ENCODE data around the gene FAT2. TPM values are rescaled to one million over a fixed set of nuclear protein-coding genes. Genes with fewer than 3 reads are reported as not detected.

Gene FAT2
- polyA plus RNA-seq, 2 of the 4 experiments (the other 2 are of a cell fraction) = 0.03 TPM; not detected in 1

DNA sequence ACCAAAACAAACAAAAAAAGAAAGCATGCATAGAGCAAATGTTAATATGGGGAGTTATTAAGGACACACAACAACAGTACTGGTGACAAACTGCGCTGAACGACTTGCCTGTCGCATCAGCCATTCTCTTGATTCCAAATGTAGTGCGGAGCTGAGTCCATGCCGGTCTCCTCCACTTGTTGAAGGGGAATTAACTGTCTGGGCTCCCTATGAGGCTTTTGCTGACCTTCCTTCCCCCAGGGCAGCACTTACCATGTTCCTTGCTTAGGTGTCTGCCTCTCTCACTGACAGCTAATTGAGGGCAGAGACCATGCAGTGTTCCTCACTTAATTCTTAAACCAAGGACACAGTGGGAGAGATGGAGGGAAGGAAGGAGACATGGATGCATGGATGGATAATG lies 40.8 kb upstream of the FAT2 start:
- H3K9me3 ChIP-seq = 0 out of 3 replicates have a peak, but pooled peaks cover 4% of the 10 kb centered on the region
- no peak overlapping the region for H3K4me2 ChIP-seq
- FAIRE-seq (no peak), DNase-seq (ENCODE audit: low read depth in 1 of 2, low spot score in 1 of 2) (no peak), ATAC-seq (no peak)
- POLR2A ChIA-PET = no interaction called here
- CTCF ChIA-PET = interaction anchor here (1.3 kb wide), 1 partner anchor 186 kb away, joined by 3 read pairs; no protein-coding TSS in a partner anchor
- no peak overlapping the region for H3K27ac ChIP-seq
- TF ChIP-seq NFE2L2 (conservative IDR thresholded peaks at IDR 0.05; ENCODE audit: low read length) (no peak), CEBPB (IDR thresholded peaks at IDR 0.05) (no peak), GATA3 (IDR thresholded peaks at IDR 0.05; ENCODE audit: borderline replicate concordance) (no peak), POLR2A (IDR thresholded peaks at IDR 0.05; ENCODE audit: low read length) (no peak), RAD21 (conservative IDR thresholded peaks at IDR 0.05 in 1 of 2, IDR thresholded peaks at IDR 0.05 in 1 of 2) (no peak), JUNB (IDR thresholded peaks at IDR 0.05) (no peak), CHD4 (IDR thresholded peaks at IDR 0.05; ENCODE audit: borderline replicate concordance) (no peak), CTCF (IDR thresholded peaks at IDR 0.05) (no peak), FOSL2 (IDR thresholded peaks at IDR 0.05) (no peak), FOSL2 (CRISPR knock-in tag; IDR thresholded peaks at IDR 0.05) (no peak), NR3C1 (IDR thresholded peaks at IDR 0.05) (no peak), MAFK (IDR thresholded peaks at IDR 0.05; ENCODE audit: partially characterized antibody) (no peak), SMC3 (IDR thresholded peaks at IDR 0.05) (no peak), RFX5 (IDR thresholded peaks at IDR 0.05) (no peak), EHF (CRISPR knock-in tag; IDR thresholded peaks at IDR 0.05) (no peak), PBX3 (IDR thresholded peaks at IDR 0.05) (no peak), REST (IDR thresholded peaks at IDR 0.05) (no peak), EHMT2 (IDR thresholded peaks at IDR 0.05; ENCODE audit: low read depth) (no peak), HOXA7 (CRISPR knock-in tag; IDR thresholded peaks at IDR 0.05) (no peak), POLR2AphosphoS2 (conservative IDR thresholded peaks at IDR 0.05; ENCODE audit: low read length) (no peak), TP53 (CRISPR knock-in tag; IDR thresholded peaks at IDR 0.05) (no peak)
- H3K4me3 ChIP-seq = no peak overlapping the region
- WGBS (ENCODE audit: missing lambda C conversion rate) = 81% methylated on average over 5 of the region's 5 CpGs
- H3K4me1 ChIP-seq = no peaks in the 10 kb centered on the region

DNA sequence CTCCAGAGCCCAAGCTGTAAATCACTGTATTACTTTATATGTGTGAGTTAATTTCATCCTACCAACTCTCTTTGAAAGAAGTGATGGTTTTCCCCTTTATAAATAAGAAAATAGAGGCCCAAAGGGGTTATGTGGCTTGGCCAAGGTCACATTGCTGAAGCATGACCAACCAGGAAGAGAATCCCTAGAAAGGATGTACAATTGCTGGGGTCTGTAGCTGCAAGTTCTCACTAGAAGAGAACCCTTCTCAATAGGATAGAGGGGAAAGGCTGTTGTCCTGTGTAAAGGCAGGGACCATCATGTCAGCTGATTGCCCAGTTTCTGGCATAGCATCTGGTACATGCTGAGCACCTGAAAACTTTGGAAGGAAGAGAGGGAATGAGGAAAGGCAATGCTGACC lies 39.0 kb upstream of the FAT2 start:
- ChIA-PET POLR2A (no interaction called here), CTCF (interaction anchor here (1.0 kb wide), 1 partner anchor 20 kb away, joined by 3 read pairs; no protein-coding TSS in a partner anchor)
- DNase-seq (ENCODE audit: low read depth in 1 of 2, low spot score in 1 of 2) (no peak), ATAC-seq (no peak), FAIRE-seq (no peak)
- H3K9me3 ChIP-seq = 0 out of 3 replicates have a peak, but pooled peaks cover 1% of the 10 kb centered on the region
- TF ChIP-seq SREBF2 (IDR thresholded peaks at IDR 0.05) (no peak), MAX (IDR thresholded peaks at IDR 0.05) (no peak), POLR2AphosphoS2 (conservative IDR thresholded peaks at IDR 0.05; ENCODE audit: low read length) (no peak), FOSB (CRISPR knock-in tag; IDR thresholded peaks at IDR 0.05) (no peak), KDM5A (IDR thresholded peaks at IDR 0.05) (no peak), NR3C1 (IDR thresholded peaks at IDR 0.05) (no peak), CTCF (IDR thresholded peaks at IDR 0.05) (no peak), USF2 (IDR thresholded peaks at IDR 0.05) (no peak), HMGXB4 (CRISPR knock-in tag; IDR thresholded peaks at IDR 0.05; ENCODE audit: borderline replicate concordance) (no peak), ZNF302 (CRISPR knock-in tag; IDR thresholded peaks at IDR 0.05) (no peak)
- no peak overlapping the region for H3K27ac ChIP-seq
- no peaks in the 10 kb centered on the region for H3K4me1 ChIP-seq
- H3K4me2 ChIP-seq = no peak overlapping the region
- no peak overlapping the region for H3K4me3 ChIP-seq

All from A549 (cell line).